ENCODE data around the gene ATG9B. TPM values are rescaled to one million over a fixed set of nuclear protein-coding genes. Genes with fewer than 3 reads are reported as not detected.

Gene ATG9B
- total and polyA plus RNA-seq, 2 of the 13 experiments (the other 11 are each of a cell fraction or from before 2014, with no cell fraction given) = 0.24 TPM; not detected in 1

- TF ChIP-seq HNF1A (IDR thresholded peaks at IDR 0.05; ENCODE audit: low read depth) (no peak), HNF1A (CRISPR knock-in tag; IDR thresholded peaks at IDR 0.05; ENCODE audit: borderline replicate concordance) (peak; percentile 76; the same call in 1 of the 2 replicates), SATB2 (CRISPR knock-in tag; IDR thresholded peaks at IDR 0.05) (no peak), ZEB1 (IDR thresholded peaks at IDR 0.05; ENCODE audit: insufficient replicate concordance, low read depth) (peak; percentile 34), KAT2B (IDR thresholded peaks at IDR 0.05; ENCODE audit: borderline replicate concordance, low read depth, low read length) (no peak), ZNF414 (CRISPR knock-in tag; IDR thresholded peaks at IDR 0.05) (0 out of 2 replicates have a peak, but pooled peaks have one; percentile 64), ZNF354B (CRISPR knock-in tag; IDR thresholded peaks at IDR 0.05) (no peak), ZNF441 (CRISPR knock-in tag; IDR thresholded peaks at IDR 0.05; ENCODE audit: borderline replicate concordance) (peak; percentile 54; the same call in 1 of the 2 replicates), MAF1 (CRISPR knock-in tag; IDR thresholded peaks at IDR 0.05; ENCODE audit: borderline replicate concordance) (no peak), MED1 (CRISPR knock-in tag; IDR thresholded peaks at IDR 0.05) (no peak), DR1 (CRISPR knock-in tag; IDR thresholded peaks at IDR 0.05) (no peak; the same call in 1 of the 2 replicates), ZFP82 (CRISPR knock-in tag; IDR thresholded peaks at IDR 0.05; ENCODE audit: borderline replicate concordance) (no peak), ZBTB7B (CRISPR knock-in tag; IDR thresholded peaks at IDR 0.05) (peak; percentile 67), ZNF569 (CRISPR knock-in tag; IDR thresholded peaks at IDR 0.05; ENCODE audit: borderline replicate concordance) (no peak), FOXO1 (CRISPR knock-in tag; IDR thresholded peaks at IDR 0.05) (0 out of 2 replicates have a peak, but pooled peaks have one; percentile 23), ZBTB21 (CRISPR knock-in tag; IDR thresholded peaks at IDR 0.05) (no peak)
- TF ChIP-seq, protein P1, sequence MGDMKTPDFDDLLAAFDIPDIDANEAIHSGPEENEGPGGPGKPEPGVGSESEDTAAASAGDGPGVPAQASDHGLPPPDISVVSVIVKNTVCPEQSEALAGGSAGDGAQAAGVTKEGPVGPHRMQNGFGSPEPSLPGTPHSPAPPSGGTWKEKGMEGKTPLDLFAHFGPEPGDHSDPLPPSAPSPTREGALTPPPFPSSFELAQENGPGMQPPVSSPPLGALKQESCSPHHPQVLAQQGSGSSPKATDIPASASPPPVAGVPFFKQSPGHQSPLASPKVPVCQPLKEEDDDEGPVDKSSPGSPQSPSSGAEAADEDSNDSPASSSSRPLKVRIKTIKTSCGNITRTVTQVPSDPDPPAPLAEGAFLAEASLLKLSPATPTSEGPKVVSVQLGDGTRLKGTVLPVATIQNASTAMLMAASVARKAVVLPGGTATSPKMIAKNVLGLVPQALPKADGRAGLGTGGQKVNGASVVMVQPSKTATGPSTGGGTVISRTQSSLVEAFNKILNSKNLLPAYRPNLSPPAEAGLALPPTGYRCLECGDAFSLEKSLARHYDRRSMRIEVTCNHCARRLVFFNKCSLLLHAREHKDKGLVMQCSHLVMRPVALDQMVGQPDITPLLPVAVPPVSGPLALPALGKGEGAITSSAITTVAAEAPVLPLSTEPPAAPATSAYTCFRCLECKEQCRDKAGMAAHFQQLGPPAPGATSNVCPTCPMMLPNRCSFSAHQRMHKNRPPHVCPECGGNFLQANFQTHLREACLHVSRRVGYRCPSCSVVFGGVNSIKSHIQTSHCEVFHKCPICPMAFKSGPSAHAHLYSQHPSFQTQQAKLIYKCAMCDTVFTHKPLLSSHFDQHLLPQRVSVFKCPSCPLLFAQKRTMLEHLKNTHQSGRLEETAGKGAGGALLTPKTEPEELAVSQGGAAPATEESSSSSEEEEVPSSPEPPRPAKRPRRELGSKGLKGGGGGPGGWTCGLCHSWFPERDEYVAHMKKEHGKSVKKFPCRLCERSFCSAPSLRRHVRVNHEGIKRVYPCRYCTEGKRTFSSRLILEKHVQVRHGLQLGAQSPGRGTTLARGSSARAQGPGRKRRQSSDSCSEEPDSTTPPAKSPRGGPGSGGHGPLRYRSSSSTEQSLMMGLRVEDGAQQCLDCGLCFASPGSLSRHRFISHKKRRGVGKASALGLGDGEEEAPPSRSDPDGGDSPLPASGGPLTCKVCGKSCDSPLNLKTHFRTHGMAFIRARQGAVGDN (CRISPR knock-in tag; IDR thresholded peaks at IDR 0.05) = peak; percentile 83
- TF ChIP-seq, protein P2, sequence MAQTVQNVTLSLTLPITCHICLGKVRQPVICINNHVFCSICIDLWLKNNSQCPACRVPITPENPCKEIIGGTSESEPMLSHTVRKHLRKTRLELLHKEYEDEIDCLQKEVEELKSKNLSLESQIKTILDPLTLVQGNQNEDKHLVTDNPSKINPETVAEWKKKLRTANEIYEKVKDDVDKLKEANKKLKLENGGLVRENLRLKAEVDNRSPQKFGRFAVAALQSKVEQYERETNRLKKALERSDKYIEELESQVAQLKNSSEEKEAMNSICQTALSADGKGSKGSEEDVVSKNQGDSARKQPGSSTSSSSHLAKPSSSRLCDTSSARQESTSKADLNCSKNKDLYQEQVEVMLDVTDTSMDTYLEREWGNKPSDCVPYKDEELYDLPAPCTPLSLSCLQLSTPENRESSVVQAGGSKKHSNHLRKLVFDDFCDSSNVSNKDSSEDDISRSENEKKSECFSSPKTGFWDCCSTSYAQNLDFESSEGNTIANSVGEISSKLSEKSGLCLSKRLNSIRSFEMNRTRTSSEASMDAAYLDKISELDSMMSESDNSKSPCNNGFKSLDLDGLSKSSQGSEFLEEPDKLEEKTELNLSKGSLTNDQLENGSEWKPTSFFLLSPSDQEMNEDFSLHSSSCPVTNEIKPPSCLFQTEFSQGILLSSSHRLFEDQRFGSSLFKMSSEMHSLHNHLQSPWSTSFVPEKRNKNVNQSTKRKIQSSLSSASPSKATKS (CRISPR knock-in tag; IDR thresholded peaks at IDR 0.05) = no peak
These were observed 4.0 kb upstream of the ATG9B start, which contains the start of gene ABCB8 (continued) for GRCh38 chr7:151028131-151028947.
